ENCODE measurements around the gene POU4F3. TPM values are rescaled to one million over a fixed set of nuclear protein-coding genes. Genes with fewer than 3 reads are reported as not detected.

Gene POU4F3
- total RNA-seq, 4 donors from 2014 or later: 0.30 TPM; not detected in 3

DNA sequence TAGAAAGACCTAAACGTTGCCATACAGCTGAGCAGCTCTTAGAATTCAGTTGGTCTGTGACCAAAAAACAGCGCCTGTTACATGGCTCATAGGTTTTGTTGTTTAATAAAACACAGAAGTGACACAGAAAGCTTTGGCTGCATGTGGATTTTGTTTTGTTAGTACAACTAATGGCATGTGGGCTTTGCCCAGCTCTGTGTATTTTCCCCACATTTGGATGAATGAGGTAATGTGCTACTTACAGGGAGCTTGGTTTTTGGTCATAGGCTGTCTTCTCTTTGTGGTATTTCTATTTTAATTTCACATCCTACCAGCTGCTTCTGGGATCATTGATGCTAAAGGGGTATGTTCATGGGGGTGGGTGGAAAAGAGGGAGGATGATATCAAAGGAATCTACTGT is 37.0 kb upstream of the POU4F3 start:
- TF ChIP-seq POLR2A (IDR thresholded peaks at IDR 0.05): no peak
- TF ChIP-seq, protein P1, sequence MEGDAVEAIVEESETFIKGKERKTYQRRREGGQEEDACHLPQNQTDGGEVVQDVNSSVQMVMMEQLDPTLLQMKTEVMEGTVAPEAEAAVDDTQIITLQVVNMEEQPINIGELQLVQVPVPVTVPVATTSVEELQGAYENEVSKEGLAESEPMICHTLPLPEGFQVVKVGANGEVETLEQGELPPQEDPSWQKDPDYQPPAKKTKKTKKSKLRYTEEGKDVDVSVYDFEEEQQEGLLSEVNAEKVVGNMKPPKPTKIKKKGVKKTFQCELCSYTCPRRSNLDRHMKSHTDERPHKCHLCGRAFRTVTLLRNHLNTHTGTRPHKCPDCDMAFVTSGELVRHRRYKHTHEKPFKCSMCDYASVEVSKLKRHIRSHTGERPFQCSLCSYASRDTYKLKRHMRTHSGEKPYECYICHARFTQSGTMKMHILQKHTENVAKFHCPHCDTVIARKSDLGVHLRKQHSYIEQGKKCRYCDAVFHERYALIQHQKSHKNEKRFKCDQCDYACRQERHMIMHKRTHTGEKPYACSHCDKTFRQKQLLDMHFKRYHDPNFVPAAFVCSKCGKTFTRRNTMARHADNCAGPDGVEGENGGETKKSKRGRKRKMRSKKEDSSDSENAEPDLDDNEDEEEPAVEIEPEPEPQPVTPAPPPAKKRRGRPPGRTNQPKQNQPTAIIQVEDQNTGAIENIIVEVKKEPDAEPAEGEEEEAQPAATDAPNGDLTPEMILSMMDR (IDR thresholded peaks at IDR 0.05): no peak
- Histone ChIP-seq H3K9me3 (no peaks in the 10 kb centered on the region), H3K4me3 (no peak overlapping the region), H3K36me3 (no peaks in the 10 kb centered on the region), H3K27ac (no peak overlapping the region), H3K27me3 (no peaks in the 10 kb centered on the region), H3K4me1 (no peaks in the 10 kb centered on the region)
- DNase-seq: no peak
- intact Hi-C loops (cut with DNase I; ENCODE audit: low total_unique reads): no loop called here

DNA sequence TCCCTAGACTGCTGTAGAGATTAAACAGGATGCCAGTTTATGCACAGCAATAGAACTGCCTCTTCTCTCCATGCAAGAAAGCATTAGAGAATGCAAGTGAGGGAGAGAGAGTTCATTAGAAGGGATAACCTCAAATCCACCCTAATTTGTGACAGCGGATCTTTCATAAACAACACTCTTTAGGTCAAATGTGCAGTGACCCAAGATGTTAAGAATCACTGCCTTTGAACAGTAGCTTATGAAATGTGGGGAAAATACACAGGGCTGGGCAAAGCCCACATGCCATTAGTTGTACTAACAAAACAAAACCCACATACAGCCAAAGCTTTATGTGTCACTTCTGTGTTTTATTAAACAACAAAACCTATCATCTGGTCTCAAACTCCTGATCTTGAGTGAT is 36.2 kb upstream of the POU4F3 start:
- Histone ChIP-seq H3K27ac (no peak overlapping the region), H3K9me3 (no peaks in the 10 kb centered on the region), H3K4me1 (no peaks in the 10 kb centered on the region), H3K27me3 (no peaks in the 10 kb centered on the region), H3K4me3 (no peak overlapping the region), H3K36me3 (no peaks in the 10 kb centered on the region)
- DNase-seq: no peak
- intact Hi-C loops (cut with DNase I; ENCODE audit: low total_unique reads): no loop called here
- TF ChIP-seq, protein P1 (IDR thresholded peaks at IDR 0.05): no peak
- no peak for TF ChIP-seq POLR2A (IDR thresholded peaks at IDR 0.05)

DNA sequence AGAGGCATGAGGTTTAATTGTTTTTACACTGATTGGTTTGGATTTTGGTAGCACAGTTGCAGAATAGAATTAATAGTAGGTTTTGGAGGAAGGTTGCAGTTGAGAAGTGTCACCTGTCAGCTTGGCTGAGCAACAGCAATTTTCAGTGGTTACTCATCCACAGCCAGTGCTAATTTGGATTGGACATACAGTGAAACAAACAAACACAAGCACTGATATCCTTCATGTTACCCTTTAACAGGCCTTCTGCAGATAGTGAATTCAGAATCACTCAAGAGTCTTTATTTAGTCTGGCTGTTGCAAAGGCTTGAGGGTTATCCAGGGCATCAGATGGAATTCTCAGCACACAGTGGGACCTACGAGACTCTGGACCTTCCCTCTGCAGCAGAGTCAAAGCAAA is 31.8 kb upstream of the POU4F3 start:
- H3K4me1 ChIP-seq: no peaks in the 10 kb centered on the region
- intact Hi-C loops (cut with DNase I; ENCODE audit: low total_unique reads): no loop called here
- TF ChIP-seq POLR2A (IDR thresholded peaks at IDR 0.05): no peak
- TF ChIP-seq, protein P1 (IDR thresholded peaks at IDR 0.05): no peak
- no peaks in the 10 kb centered on the region for H3K36me3 ChIP-seq
- no peaks in the 10 kb centered on the region for H3K9me3 ChIP-seq
- no peaks in the 10 kb centered on the region for H3K27me3 ChIP-seq
- H3K4me3 ChIP-seq: no peak overlapping the region
- DNase-seq: no peak
- H3K27ac ChIP-seq: no peak overlapping the region

DNA sequence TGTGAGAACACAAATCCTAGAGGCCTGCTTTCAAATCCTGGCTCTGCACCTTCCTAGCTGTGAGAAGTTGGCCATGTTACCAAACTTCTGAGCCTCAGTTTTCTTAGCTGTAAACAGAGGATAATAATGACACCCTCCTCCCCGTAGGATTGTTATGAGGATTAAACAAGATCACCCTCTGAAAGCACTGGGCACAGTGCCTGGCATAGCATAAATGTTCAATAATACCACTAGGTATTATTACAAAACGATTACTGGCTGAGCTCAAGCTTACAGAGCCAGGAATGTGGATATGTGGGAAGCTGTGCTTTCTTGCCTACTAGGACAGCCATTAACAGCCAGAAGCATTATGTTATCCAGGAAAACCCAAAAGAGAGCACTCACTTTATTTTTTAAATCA is 30.8 kb upstream of the POU4F3 start:
- intact Hi-C loops (cut with DNase I; ENCODE audit: low total_unique reads): no loop called here
- TF ChIP-seq POLR2A (IDR thresholded peaks at IDR 0.05): no peak
- TF ChIP-seq, protein P1 (IDR thresholded peaks at IDR 0.05): no peak
- Histone ChIP-seq H3K4me1 (no peaks in the 10 kb centered on the region), H3K27me3 (no peaks in the 10 kb centered on the region), H3K9me3 (no peaks in the 10 kb centered on the region), H3K4me3 (no peak overlapping the region), H3K36me3 (no peaks in the 10 kb centered on the region), H3K27ac (no peak overlapping the region)
- DNase-seq: no peak

DNA sequence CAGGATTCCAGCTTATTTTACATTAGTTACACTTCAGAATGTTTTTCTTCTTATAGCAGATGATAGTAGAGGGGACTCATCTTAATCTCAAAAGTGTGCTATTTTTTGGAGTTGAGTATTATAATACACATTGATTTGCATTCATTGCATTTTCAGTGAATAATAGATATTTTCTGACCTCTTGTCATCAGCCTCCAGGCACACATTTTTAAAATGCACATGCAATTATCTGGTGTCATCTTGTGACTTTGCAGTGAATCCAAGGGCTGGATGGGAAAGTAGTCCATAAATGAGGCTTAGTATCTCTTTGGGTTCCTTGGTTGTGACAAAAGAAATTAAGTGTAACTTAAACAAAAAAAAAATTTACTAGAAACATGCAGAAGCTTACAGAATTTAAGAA is 28.1 kb upstream of the POU4F3 start:
- Histone ChIP-seq H3K27me3 (no peaks in the 10 kb centered on the region), H3K9me3 (no peaks in the 10 kb centered on the region), H3K36me3 (no peaks in the 10 kb centered on the region), H3K27ac (no peak overlapping the region), H3K4me3 (no peak overlapping the region), H3K4me1 (no peaks in the 10 kb centered on the region)
- no peak for DNase-seq
- TF ChIP-seq, protein P1 (IDR thresholded peaks at IDR 0.05): no peak
- TF ChIP-seq POLR2A (IDR thresholded peaks at IDR 0.05): no peak
- intact Hi-C loops (cut with DNase I; ENCODE audit: low total_unique reads): no loop called here
